Measurements from ENCODE around the gene RPL3.

RPL3 gene

DNA sequence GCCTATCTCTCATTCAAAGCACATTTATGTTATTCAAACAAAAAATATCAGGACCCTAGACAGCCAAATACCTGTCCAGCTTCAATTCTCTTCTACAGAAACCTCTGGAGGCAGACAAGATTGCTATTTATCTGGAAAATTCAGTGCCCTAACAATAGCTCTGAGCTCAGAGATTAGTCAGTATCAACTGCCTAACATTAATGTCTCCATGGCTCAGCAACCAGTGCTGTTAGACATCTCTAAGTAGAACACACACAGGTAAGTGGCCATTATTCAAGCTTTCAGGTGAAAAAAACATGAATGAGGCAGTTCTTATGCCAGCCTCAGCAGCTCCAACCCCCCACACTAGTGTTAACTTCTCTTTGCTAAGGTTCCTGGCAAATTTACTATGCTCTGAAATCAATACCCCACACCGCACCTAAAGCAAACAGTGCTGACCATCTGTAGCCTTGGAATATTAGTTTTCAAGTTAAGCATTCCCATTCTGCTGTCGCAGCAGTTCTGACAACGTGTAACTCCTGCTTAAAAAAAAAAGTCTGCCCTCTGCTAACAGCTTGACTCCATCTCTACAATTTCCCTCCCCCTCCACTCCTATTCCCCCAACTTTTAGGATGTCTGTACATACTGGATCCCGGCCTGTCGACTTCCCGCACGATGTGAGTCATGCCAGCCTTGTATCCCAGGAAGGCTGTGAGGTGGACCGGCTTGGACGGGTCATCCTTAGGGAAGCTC lies 1.5 kb downstream of the RPL3 start:
- no peak for DNase-seq

DNA sequence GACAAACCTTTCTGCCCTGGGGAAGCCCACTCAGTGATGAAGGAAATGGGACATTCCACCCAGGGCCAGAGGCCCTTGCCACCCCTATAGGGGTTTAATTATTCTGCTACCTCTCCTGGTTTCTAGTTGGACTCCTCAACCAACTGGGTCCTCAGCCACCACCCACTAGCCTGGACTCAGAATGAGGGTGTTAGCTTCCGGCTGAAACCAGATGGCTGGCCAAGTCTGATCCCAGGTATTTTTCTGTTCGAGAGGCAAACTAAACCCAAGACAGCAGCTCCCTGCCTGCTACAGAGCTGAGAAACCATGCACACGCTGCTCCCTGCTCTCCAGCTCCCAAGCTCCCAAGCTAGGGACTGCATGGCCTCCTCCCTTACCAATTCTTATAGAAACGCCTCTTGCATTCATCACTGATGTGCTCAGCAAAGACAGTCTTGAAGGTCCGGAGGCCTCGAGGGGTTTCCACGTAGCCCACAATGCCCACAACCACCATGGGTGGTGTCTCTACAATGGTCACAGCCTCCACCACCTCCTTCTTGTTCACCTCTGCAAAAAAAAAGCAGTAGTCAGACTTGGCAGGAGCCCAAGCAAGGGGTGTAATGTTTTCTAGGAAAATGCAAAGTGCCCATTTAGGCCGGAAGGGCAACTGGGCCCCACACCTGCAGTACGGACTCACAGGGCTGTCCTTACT lies 2.2 kb downstream of the RPL3 start:
- DNase-seq, result no peak

DNA sequence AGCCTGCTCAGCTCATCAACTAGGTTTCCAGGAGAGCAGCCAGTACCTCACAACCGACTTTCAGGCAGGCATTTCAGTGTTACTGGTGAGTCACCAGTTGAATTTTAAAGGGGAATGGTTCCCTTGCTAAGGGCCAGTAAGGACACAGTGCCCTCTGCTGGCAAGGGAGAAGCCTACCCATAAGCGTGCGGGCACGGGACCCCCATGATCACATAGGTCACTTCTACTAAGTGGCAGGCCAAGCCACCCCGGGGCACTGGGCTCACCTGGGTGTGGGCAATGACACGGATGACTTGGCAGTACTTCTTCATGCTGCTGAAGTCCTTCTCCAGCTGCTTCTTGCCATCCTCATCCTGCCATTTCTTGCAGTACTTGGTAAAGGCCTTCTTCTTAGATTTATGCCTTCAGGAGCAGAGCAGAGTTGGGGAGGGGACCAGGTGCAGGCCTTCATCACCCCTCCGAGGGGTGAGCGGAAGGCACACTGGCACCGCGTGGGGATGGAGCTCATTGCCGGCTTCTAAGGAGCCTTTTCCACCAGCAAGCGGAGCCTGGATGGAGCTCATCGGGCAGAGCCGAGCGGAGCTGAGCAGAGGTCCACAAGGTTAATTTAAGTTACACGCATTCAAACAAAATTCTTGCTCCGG lies 2.9 kb downstream of the RPL3 start:
- peak in 44 of 56 donors; percentile 20 to 72 (median 48) for DNase-seq

DNA sequence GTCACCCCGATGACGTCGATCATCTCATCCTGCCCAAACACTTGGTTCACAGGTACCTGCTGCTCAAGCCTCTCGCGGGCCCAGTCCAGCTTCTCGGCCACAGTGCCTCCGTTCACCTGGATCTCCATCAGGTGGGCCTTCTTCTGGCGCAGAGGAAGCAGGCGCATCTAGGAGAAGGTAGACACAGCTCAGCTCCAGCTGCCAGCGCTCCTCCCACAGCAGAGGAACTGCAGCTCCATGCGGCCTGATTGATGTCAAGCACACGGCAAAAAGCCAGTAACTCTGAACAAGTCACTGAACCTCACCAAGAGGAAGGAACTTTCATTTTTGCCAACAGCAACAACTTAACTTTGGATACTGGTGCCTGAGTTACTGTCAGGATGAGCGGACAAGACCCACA lies 4.0 kb downstream of the RPL3 start:
- no peak for DNase-seq

DNA sequence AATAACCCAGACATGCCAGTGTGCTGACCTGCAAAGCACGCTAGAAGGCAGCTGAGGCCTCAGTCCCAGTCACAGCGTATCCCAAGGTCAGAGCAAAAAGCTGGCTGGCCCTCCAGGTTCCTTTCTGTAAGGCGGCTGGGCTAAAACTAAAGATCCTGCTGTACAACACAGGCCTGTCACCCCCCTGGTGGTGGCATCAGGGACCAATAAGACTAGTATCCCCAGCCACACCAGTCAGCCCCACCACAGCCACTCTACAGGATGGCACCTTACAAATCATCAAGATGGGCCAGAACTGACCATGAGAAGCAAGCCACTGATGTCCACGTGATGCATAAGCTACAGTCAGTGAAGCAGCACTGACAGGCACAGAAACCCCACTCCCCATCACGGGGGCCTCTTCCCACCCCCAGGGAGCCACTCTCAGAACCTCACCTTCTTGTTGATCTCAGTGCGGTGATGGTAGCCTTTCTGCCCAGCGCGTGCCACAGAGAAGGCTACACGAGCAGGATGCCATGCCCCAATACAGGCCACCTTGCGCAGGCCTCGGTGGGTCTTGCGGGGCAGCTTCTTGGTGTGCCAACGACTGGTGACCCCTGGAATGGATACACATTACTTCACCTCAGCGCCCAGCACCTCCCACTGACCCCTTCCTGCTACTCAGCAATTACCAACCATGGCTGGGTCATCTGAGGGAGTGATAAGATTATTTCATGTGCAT lies 5.0 kb downstream of the RPL3 start:
- no peak for DNase-seq

DNA sequence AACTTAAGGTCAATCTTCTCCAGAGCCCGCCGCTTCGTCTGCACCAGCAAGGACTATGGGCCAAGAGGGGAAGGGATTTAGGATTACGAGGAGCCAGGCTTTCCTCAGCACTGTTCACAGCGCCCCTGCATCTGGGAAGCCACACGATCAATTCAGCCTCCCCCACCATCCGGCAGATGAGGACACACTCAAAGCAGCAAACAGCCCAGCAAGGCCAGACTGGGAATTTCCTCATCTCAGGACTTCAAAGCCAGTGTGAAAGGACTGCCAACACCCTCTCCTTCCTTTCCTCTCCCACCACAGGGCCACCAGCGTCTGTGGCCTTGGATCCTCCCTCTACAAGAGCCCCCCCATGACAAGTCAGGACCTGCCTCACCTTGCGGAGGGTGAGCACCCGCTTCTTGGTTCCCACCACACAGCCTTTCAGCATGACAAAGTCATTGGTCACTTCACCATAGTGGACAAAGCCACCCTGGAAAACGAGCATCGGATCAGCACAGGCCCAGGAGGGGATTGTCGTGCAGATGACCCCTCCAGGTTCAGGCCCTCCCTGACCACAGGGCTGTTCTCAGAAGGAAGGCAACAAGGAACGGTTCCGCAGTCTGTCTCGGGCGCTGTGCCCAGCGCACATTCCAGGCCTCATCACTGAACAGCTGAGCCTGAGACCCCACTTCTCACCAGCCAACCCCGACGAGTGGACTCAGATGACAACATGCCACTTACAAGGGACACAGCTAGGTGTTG lies 6.0 kb downstream of the RPL3 start:
- no peak for DNase-seq

DNA sequence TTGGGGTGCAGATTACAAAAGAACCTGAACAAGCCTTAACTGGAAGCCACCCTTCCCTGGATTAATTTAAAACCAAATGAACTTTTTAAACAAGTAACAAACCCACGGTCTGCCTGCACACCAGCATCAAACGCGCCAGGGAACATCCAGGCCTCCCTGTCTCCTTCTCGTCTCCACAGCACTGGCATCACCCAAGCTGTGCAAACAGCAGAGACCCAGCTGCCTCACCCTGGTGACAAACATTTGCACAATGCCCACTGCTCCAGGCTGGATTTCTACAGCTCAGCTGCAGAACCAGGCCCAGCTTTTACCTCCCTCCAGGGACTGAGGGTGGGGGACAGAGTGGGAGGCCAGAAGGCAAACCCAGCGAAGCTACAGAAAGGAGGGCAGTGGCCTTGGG lies 7.0 kb downstream of the RPL3 start:
- DNase-seq, result no peak

DNA sequence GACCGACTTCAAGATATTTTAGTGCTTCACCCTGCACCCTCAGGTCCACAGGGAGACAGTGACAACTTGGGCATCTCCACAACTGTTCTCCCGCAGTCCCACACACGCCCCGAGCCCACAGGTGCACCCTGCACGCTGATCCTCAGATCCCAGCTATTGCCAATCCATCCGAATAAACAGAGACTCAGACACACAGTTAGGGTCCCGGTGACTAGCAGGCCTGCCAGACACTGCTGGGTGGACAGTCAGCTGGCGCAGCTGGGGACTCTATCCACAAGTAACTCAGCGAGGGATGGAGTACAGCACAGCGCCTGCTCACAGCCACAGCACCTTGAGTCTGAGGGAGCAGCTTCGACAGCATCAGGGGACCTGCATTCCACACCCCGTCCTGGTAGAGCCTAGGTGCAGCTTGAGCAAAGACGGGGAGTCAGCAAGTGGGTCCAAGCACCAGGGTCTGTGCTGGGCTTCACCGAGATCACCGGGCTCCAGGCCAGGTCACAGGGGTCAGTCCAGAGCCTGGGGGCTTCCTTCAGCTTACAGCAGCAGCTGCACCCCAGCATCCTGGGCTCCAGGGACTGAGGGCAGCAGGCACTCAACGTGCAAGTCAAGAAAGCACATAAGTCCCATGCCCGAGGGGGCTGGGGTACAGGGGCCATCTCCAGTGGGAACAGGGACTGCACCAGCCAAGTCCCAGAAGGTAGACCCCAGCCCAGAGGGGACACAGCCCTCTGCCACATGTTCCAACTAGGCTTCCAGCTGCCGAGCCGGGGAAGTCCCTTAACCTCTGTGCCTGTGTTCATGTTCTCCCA lies 7.6 kb downstream of the RPL3 start:
- DNase-seq, result no peak

DNA sequence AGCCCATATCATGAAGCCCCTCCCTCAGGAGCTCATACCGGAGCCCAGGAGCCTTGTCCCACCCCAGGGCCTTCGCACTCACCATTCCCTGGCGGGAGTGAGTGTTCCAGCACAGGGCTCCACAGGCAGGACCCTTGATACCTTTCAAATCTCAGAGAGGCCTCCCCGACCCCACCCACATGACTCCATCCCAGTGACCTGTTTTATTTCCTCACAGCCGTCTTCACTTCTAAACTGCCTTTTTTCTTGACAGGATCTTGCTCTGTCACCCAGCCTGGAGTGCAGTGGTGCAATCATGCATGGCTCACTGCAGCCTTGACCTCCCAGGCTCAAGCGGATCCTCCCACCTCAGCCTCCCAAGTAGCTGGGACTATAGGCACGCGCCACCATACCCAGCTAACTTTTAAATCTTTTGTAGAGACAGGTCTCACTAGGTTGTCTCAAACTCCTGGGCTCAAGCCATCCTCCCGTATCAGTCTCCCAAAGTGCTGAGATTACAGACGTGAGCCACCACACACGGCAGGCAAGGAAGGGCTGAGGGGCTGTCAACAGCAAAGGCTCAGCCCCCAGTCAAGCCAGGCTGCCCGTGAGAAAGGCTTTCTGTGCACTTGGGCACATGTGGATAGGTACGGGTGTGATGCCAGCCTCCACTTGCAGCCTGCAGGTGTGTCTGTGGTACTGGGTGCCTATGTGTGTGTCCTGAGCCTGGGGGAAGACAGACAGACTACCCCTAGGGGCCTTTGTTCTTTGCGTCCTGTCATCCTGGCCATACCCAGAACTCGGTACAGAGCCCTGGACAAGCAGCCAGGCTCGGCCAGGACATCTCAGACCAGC lies 9.3 kb downstream of the RPL3 start:
- no peak for DNase-seq

DNA sequence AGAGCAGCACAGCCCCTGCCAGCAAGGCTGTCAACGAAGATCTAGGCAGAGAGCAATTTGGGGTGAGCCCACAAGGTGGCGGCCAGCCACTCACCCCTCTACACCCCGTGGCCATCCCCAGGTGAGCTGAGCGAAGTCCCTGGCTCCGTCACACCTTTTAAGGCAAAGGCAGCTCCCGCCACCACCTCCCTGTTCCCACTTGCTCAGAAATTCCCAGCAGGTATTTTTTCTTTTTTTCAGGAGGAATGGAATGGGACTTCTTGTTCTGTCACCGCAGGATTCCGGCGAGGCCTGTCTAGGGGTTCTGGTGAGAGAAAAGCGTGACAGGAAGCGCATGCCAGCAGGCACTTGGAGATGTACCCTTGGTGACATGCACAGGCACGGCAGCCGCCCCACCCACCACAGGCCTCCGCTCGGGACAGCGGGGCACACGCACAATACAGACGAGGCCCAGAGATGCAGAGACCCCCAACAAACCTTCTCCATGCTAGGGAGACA lies 10.0 kb downstream of the RPL3 start:
- no peak for DNase-seq

DNA sequence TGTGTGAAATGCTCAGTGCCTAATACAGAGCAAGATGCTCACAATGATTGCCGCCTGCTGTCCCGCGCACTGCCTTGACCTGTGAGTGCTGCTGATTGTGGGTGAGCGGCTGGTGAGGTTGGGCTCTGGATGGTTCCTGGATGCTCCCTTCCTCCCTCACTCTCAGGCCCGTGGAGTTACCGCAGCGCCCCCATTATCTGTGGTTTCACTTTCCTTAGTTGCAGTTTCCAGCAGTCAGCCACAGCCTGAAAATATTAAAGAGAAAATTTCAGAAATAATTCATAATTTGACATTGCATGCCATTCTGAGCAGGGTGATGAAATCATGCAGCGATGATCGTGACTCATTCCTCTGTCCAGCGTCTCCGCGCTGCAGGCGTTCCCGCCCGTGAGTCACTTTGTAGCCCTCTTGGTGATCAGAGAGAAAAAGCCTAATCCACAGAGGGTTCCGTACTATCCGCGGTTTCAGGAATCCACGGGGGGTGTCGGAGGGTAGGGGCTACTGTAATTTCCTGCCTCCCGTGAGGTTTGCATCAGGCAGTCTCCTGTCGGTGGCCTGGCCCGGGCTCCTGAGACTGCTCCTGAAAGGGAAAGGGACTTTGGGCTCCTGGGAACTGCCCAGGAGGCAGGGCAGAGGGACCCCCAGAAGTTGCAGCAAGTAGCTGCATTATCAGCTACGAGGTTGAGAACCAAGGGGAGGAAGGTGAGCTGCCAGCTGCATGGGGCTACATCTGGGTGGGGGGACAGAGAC lies 10.6 kb downstream of the RPL3 start:
- DNase-seq, result peak in 3 of 56 donors; percentile 21 to 31 (median 24)

DNA sequence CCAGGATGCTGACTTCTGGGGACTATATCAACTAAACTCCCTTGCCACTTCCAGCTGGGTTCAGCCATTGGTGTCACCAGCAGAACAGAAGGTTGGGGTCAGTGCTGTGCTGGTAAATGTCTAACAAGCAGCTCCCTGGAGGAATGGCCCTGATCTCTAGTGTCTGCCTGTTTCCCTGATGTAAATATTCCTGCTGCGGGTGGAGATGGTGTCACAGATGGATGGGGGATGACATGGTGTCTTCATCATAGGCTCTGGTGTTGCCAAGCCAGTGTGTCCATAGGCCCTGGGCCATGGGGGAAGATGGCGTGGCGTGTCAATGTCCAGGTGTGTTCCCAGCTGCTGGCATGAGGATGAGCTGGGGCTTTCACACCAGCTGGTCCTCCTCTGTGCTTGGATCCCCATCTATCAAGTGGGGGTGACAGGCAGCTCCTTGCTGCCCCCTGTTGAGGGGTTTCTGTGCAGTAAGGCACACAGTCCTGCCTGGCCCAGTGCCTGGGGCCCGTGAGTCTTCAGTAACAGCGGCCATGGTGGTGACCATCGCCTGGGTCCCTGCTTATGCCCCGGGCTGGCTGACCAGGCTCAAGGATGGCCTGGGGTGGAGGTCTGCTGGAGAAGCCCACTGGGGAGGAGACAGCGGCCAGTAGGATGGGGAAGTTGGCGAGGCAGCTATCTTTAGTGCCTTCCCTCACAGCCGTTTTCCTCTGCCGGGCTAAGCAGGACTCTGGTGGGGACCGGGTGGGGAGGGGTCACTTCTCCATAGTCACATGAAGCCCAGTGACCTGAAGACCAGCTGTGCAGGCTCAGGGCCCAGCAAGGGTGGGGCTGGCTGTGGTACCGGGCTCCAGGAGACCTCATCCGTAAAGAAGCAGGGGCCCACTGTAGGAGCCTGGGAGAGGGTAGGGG lies 12.7 kb downstream of the RPL3 start:
- DNase-seq, result peak in 12 of 56 donors; percentile 12 to 56 (median 36)

DNA sequence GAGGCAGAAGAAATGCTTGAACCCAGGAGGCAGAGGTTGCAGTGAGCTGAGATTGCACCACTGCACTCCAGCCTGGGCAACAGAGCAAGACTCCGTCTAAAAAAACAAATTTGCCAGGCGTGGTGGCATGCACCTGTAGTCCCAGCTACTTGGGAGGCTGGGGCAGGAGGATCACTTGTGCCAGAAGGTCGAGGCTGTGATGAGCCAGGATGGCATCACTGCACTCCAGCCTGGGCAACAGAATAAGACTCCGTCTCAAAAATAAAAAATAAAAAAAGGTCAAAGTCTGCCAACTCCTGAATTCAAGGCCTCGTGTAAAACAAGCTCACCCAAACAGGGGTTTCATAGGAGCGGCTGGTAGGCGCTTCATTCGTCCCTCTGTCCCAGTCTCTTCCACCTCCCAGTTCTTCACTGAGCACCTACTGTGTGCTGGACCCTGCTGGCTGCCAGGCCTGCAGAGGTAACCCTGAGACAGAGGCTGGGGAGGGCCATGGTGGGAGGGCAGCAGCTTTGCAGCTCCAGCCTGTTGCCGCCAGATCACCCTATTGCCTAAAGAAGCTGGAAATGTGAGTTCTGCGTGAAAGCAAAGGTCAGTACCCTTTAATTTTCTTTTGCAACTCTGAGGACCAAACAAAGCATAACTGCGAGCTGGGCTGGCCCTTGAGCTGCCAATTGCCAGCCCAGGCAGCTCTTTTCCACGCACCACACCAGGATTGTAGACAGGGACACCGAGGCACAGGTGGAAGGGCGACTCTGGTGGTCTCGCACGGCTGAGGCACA lies 15.3 kb downstream of the RPL3 start:
- DNase-seq, result no peak

DNA sequence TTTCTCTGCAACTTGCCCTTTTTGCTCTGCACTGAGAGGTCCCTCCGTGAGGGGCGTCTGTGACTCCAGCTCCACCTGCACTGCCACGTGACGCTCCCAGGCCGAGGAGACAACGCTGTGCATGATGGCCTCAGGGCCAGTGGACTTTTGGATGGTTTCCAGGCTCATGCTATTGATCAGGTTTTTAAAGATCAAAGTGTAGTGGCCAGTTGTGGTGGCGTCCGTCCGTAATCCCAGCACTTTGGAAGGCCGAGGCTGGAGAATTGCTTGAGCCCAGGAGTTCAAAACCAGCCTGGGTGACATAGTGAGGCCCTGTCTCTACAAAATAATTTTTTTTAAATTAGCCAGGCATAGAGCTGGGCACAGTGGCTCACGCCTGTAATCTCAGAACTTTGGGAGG lies 16.1 kb downstream of the RPL3 start:
- DNase-seq, result no peak

DNA sequence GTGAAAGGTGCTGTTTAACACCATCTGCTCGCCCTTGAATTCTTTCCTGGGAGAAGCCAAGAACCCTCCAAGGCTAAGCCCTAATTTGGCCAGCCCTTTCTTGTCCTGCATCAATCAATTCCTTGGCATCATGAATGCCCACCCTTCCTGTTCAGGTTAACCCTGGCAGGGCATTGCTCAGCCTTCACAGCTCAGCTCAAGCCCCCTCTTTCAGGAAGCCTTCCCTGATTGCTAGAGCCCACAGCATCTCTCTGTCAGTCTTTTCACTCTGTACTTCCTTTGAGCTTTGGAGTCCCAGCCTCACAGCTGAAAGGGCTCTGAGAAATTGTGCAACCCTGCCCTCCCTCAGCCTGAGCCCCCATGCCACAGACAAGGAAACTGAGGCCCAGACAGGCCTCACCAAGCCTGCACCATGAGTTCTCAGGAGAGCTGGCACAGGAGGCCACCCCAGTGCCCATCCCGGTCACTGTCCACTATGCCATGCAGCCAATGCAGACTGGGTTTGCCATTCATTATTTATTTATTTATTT lies 16.9 kb downstream of the RPL3 start:
- no peak for DNase-seq

DNA sequence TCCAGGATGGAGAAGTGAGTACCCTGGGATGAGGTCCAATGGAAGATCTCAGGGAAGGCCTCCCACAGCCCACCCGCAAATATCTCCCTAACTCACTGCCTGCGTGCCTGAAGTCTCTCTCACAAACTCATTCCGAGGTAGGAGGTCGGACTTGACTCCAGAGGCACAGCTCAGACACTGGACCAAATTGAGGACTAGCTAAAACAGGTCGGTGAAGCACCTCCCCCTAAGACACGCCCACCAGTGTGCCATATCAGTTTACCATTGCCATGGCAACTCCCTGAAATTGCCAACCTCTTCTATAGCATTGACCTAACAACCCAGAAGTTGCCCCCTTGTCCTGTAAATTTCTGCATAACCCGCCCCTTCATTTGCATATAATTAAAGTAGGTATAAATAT lies 17.5 kb downstream of the RPL3 start:
- DNase-seq, result no peak
